PC-3 (cell line): Measurements from ENCODE around the gene WNK2. TPM values are rescaled to one million over a fixed set of nuclear protein-coding genes. Genes with fewer than 3 reads are reported as not detected.

ENCODE experiments used
- ATAC-seq: fragments of 200-7000 bp; cut with Tn5 transposase; 2 replicates; pipeline ENCODE4 v1.9.1; 2020; ENCODE audit warnings: mild to moderate bottlenecking, moderate library complexity
- BruUV-seq: library from RNA; stranded (reverse); fragments of 400-500 nt; replicated peaks from 2 replicates; lab custom pipeline; 2021; lab: Mats Ljungman, UMichigan
- CTCF ChIA-PET: fragments of 300-600 bp; sonication (Branson Sonifier 250); formaldehyde crosslinking; loops from one replicate; lab custom pipeline; 2022; ENCODE audit warnings: antibody characterized with exemption; lab: Charles Lee
- POLR2A ChIA-PET: fragments of 300-600 bp; sonication (Branson Sonifier 250); formaldehyde crosslinking; loops from one replicate; lab custom pipeline; 2022; ENCODE audit warnings: antibody characterized with exemption; ENCODE audit not compliant: unreplicated experiment; lab: Charles Lee
- DNase-seq: peaks from one replicate; pipeline ENCODE4 v3.0.0-alpha.2; 2015
- H2AFZ ChIP-seq: fragments of 300-600 bp; sonication (generic); 2 replicates; pipeline ENCODE4 v1.6.0; 2016; ENCODE audit warnings: antibody characterized with exemption, low read length
- H3F3A ChIP-seq: fragments of 300-600 bp; sonication (generic); one replicate; pipeline ENCODE4 v1.6.0; 2017; ENCODE audit warnings: antibody characterized with exemption, low read length, control low read depth, mild to moderate bottlenecking; ENCODE audit not compliant: unreplicated experiment
- H3K27ac ChIP-seq: fragments of 300-600 bp; sonication (generic); 2 replicates; pipeline ENCODE4 v1.5.1; 2016; ENCODE audit warnings: mild to moderate bottlenecking, low read length
- H3K27me3 ChIP-seq: fragments of 300-600 bp; sonication (generic); 2 replicates; pipeline ENCODE4 v1.6.1; 2016; ENCODE audit warnings: low read length, mixed read lengths
- H3K36me3 ChIP-seq: fragments of 300-600 bp; sonication (generic); 2 replicates; pipeline ENCODE4 v1.6.1; 2016; ENCODE audit warnings: low read depth, mixed run types, low read length, mixed read lengths
- H3K4me1 ChIP-seq: fragments of 300-600 bp; sonication (generic); 2 replicates; pipeline ENCODE4 v1.5.1; 2016; ENCODE audit warnings: low read length; ENCODE audit not compliant: insufficient read depth
- H3K4me2 ChIP-seq: fragments of 300-600 bp; sonication (generic); 2 replicates; pipeline ENCODE4 v1.6.0; 2016; ENCODE audit warnings: low read length
- H3K4me3 ChIP-seq: fragments of 300-600 bp; sonication (generic); 2 replicates; pipeline ENCODE4 v1.5.1; 2016; ENCODE audit warnings: mild to moderate bottlenecking, low read length, mixed read lengths
- H3K79me2 ChIP-seq: fragments of 300-600 bp; sonication (generic); 2 replicates; pipeline ENCODE4 v1.6.1; 2017; ENCODE audit warnings: low read length, mixed read lengths
- H3K9ac ChIP-seq: fragments of 300-600 bp; sonication (generic); 2 replicates; pipeline ENCODE4 v1.6.0; 2016; ENCODE audit warnings: mild to moderate bottlenecking, low read length
- H3K9me2 ChIP-seq: fragments of 300-600 bp; sonication (generic); replicated peaks from 2 replicates; pipeline ENCODE4 v1.6.1; 2016; ENCODE audit warnings: mixed run types, low read length, mixed read lengths
- H3K9me3 ChIP-seq: fragments of 300-600 bp; sonication (generic); 2 replicates; pipeline ENCODE4 v1.6.1; 2016; ENCODE audit warnings: low read length, mixed read lengths
- H4K20me1 ChIP-seq: fragments of 300-600 bp; sonication (generic); 2 replicates; pipeline ENCODE4 v1.6.1; 2016; ENCODE audit warnings: low read length, mixed read lengths
- CTCF ChIP-seq: fragments of 300-600 bp; sonication (generic); conservative IDR thresholded peaks from 2 replicates; pipeline ENCODE4 v1.5.1; 2017; ENCODE audit warnings: antibody characterized with exemption, low read depth, mild to moderate bottlenecking, low read length
- EZH2 ChIP-seq: fragments of 300-600 bp; sonication (generic); IDR thresholded peaks from one replicate; pipeline ENCODE4 v1.6.1; 2017; ENCODE audit warnings: antibody characterized with exemption, mild to moderate bottlenecking, low read length; ENCODE audit not compliant: unreplicated experiment
- EZH2phosphoT487 ChIP-seq: fragments of 300-600 bp; sonication (generic); IDR thresholded peaks from 2 replicates; pipeline ENCODE4 v1.6.1; 2018; ENCODE audit warnings: mild to moderate bottlenecking, antibody characterized with exemption, low read length, borderline replicate concordance
- intact Hi-C: fragments of 100-400 bp; cut with micrococcal nuclease; formaldehyde crosslinking; loops from 2 replicates; pipeline ENCODE4 v1.9.0; 2023
- total RNA-seq: library from RNA; depleted of rRNA; stranded (reverse); fragments of >200 nt; gene quantifications from 2 replicates; pipeline ENCODE4 v1.2.3, GENCODE V29; 2014

The WNK2 gene
- total RNA-seq, 1 experiment from 2014 or later: 11.7 TPM

GRCh38 chr9:93200989-93201334, 17.0 kb downstream of the WNK2 start:
- ChIA-PET POLR2A (no interaction called here), CTCF (no interaction called here)
- no TSS peak for BruUV-seq
- Histone ChIP-seq H4K20me1 (no peaks in the 10 kb centered on the region), H3K9me2 (no peaks in the 10 kb centered on the region), H3K4me1 (peaks cover 14% of the 10 kb centered on the region), H2AFZ (peak overlapping the region; percentile 68; the same call in 1 of the 2 replicates), H3K79me2 (peaks cover 57% of the 10 kb centered on the region), H3F3A (no peaks in the 10 kb centered on the region), H3K27me3 (no peaks in the 10 kb centered on the region), H3K27ac (peak overlapping the region; percentile 88), H3K4me3 (no peak overlapping the region), H3K36me3 (no peaks in the 10 kb centered on the region), H3K9ac (peak overlapping the region; percentile 61), H3K4me2 (peak overlapping the region; percentile 54), H3K9me3 (no peaks in the 10 kb centered on the region)
- no peak for TF ChIP-seq EZH2phosphoT487
- TF ChIP-seq EZH2: no peak
- no peak for TF ChIP-seq CTCF
- ATAC-seq (no peak; the same call in 1 of the 2 replicates), DNase-seq (no peak)
- intact Hi-C loops: no loop called here

- no peak overlapping the region for H2AFZ ChIP-seq
- H3K4me3 ChIP-seq: no peak overlapping the region
- H3K27me3 ChIP-seq: no peaks in the 10 kb centered on the region
- H3K9me3 ChIP-seq: no peaks in the 10 kb centered on the region
- H3K4me2 ChIP-seq: no peak overlapping the region
- intact Hi-C loops: no loop called here
- H3K27ac ChIP-seq: peak overlapping the region; percentile 30; the same call in 1 of the 2 replicates
- CTCF ChIA-PET: no interaction called here
- H3K36me3 ChIP-seq: no peaks in the 10 kb centered on the region
- DNase-seq (no peak), ATAC-seq (no peak)
- no peaks in the 10 kb centered on the region for H3F3A ChIP-seq
- POLR2A ChIA-PET: no interaction called here
- no peak overlapping the region for H3K9ac ChIP-seq
- no peaks in the 10 kb centered on the region for H3K9me2 ChIP-seq
- BruUV-seq: no TSS peak
- no peaks in the 10 kb centered on the region for H4K20me1 ChIP-seq
- peaks cover 44% of the 10 kb centered on the region for H3K79me2 ChIP-seq
- TF ChIP-seq CTCF: no peak
- TF ChIP-seq EZH2phosphoT487: no peak
- TF ChIP-seq EZH2: no peak
- H3K4me1 ChIP-seq: peaks cover 14% of the 10 kb centered on the region
Observed at GRCh38 chr9:93203026-93203717, 19.2 kb downstream of the WNK2 start.

- no peak overlapping the region for H3K4me2 ChIP-seq
- ChIA-PET CTCF (no interaction called here), POLR2A (no interaction called here)
- no peaks in the 10 kb centered on the region for H3K9me3 ChIP-seq
- H3K27me3 ChIP-seq: no peaks in the 10 kb centered on the region
- no peaks in the 10 kb centered on the region for H4K20me1 ChIP-seq
- no peak overlapping the region for H2AFZ ChIP-seq
- BruUV-seq: no TSS peak
- H3K4me1 ChIP-seq: peaks cover 14% of the 10 kb centered on the region
- peaks cover 44% of the 10 kb centered on the region for H3K79me2 ChIP-seq
- H3K9ac ChIP-seq: no peak overlapping the region
- no peak overlapping the region for H3K4me3 ChIP-seq
- intact Hi-C loops: no loop called here
- no peak overlapping the region for H3K27ac ChIP-seq
- no peak for ATAC-seq
- no peaks in the 10 kb centered on the region for H3F3A ChIP-seq
- H3K36me3 ChIP-seq: no peaks in the 10 kb centered on the region
- DNase-seq: no peak
- no peaks in the 10 kb centered on the region for H3K9me2 ChIP-seq
- TF ChIP-seq EZH2 (no peak), EZH2phosphoT487 (no peak), CTCF (no peak)
Observed at GRCh38 chr9:93203718-93204469, 20.0 kb downstream of the WNK2 start.
